OCI-LY3 (cell line): ENCODE measurements around the gene FRMPD3.

Experiments
- H2AFZ ChIP-seq: fragments of 200-600, 300-600 bp; shearing (Covaris generic); 2 replicates; pipeline ENCODE4 v1.6.0; 2014; ENCODE audit warnings: antibody characterized with exemption, low read depth, low read length
- H3K27ac ChIP-seq: fragments of 200-600, 300-600 bp; sonication (generic); 2 replicates; pipeline ENCODE4 v1.5.1; 2014; ENCODE audit warnings: mild to moderate bottlenecking, low read length, moderate library complexity, mixed read lengths
- H3K27me3 ChIP-seq: fragments of 200-600, 300-600 bp; sonication (generic); 2 replicates; pipeline ENCODE4 v1.6.1; 2014; ENCODE audit warnings: low read depth, low read length, mixed read lengths
- H3K36me3 ChIP-seq: fragments of 200-600, 300-600 bp; sonication (generic); replicated peaks from 2 replicates; pipeline ENCODE3; 2014; ENCODE audit warnings: low read depth, low read length, mixed read lengths
- H3K4me1 ChIP-seq: fragments of 300-600, 200-600 bp; sonication (generic); 2 replicates; pipeline ENCODE4 v1.6.1; 2014; ENCODE audit warnings: low read length, mixed read lengths
- H3K4me2 ChIP-seq: fragments of 200-600, 300-600 bp; sonication (generic); 2 replicates; pipeline ENCODE4 v1.6.1; 2014; ENCODE audit warnings: low read length, mixed read lengths
- H3K4me3 ChIP-seq: fragments of 300-600, 200-600 bp; sonication (generic); 2 replicates; pipeline ENCODE4 v1.5.1; 2014; ENCODE audit warnings: antibody characterized with exemption, mild to moderate bottlenecking, low read length, moderate library complexity
- H3K79me2 ChIP-seq: fragments of 300-600, 200-600 bp; shearing (Covaris generic); 2 replicates; pipeline ENCODE4 v1.6.1; 2014; ENCODE audit warnings: mild to moderate bottlenecking, low read length, mixed read lengths
- H3K9ac ChIP-seq: fragments of 300-600, 200-600 bp; shearing (Covaris generic); 2 replicates; pipeline ENCODE4 v1.6.0; 2014; ENCODE audit warnings: mild to moderate bottlenecking, low read length, moderate library complexity
- H3K9me3 ChIP-seq: fragments of 200-600, 300-600 bp; shearing (Covaris generic); 2 replicates; pipeline ENCODE4 v1.6.1; 2014; ENCODE audit warnings: low read length, mixed read lengths; ENCODE audit not compliant: insufficient read depth
- H4K20me1 ChIP-seq: fragments of 200-600, 300-600 bp; sonication (generic); 2 replicates; pipeline ENCODE4 v1.6.1; 2016; ENCODE audit warnings: low read length, mixed read lengths; ENCODE audit not compliant: insufficient read depth
- EZH2phosphoT487 ChIP-seq: fragments of 200-600 bp; shearing (Covaris generic); IDR thresholded peaks from 2 replicates; pipeline ENCODE4 v1.6.1; 2018; ENCODE audit warnings: antibody characterized with exemption, mixed run types, low read depth
- TF ChIP-seq, protein P1 (sequence below): fragments of 200-600, 300-600 bp; sonication (generic); IDR thresholded peaks from 2 replicates; pipeline ENCODE4 v1.5.1; 2014; ENCODE audit warnings: antibody characterized with exemption, low read length, low read depth

The FRMPD3 gene

DNA sequence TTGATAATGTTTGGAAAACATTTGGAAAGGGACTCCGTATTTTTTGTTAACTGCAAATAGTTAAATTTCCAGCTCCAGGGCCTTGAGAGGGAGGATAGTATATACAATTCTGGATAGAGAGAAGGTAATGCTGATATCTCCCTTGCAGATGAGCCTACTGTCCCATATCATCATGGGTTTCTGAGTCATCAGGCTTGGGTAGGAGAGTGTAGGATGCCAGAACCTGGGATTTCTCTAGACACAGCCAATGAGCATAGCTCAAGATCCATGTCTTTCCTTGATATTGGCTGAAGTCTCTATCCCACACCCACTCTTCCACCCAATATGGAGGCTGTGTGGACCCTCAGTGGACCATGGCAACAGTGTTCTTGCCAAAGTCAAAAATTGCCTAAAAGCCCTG is 7.8 kb downstream of the FRMPD3 start:
- no peaks in the 10 kb centered on the region for H4K20me1 ChIP-seq
- H3K79me2 ChIP-seq, result no peaks in the 10 kb centered on the region
- H3K4me1 ChIP-seq, result 0 out of 2 replicates have a peak, but pooled peaks cover 2% of the 10 kb centered on the region
- no peak overlapping the region for H3K27ac ChIP-seq
- H3K4me2 ChIP-seq, result no peak overlapping the region
- H3K27me3 ChIP-seq, result peaks cover 17% of the 10 kb centered on the region
- no peak overlapping the region for H3K9ac ChIP-seq
- no peak overlapping the region for H2AFZ ChIP-seq
- TF ChIP-seq, protein P1, sequence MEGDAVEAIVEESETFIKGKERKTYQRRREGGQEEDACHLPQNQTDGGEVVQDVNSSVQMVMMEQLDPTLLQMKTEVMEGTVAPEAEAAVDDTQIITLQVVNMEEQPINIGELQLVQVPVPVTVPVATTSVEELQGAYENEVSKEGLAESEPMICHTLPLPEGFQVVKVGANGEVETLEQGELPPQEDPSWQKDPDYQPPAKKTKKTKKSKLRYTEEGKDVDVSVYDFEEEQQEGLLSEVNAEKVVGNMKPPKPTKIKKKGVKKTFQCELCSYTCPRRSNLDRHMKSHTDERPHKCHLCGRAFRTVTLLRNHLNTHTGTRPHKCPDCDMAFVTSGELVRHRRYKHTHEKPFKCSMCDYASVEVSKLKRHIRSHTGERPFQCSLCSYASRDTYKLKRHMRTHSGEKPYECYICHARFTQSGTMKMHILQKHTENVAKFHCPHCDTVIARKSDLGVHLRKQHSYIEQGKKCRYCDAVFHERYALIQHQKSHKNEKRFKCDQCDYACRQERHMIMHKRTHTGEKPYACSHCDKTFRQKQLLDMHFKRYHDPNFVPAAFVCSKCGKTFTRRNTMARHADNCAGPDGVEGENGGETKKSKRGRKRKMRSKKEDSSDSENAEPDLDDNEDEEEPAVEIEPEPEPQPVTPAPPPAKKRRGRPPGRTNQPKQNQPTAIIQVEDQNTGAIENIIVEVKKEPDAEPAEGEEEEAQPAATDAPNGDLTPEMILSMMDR, result no peak
- TF ChIP-seq EZH2phosphoT487, result no peak
- H3K36me3 ChIP-seq, result no peaks in the 10 kb centered on the region
- no peak overlapping the region for H3K4me3 ChIP-seq
- H3K9me3 ChIP-seq, result no peaks in the 10 kb centered on the region

DNA sequence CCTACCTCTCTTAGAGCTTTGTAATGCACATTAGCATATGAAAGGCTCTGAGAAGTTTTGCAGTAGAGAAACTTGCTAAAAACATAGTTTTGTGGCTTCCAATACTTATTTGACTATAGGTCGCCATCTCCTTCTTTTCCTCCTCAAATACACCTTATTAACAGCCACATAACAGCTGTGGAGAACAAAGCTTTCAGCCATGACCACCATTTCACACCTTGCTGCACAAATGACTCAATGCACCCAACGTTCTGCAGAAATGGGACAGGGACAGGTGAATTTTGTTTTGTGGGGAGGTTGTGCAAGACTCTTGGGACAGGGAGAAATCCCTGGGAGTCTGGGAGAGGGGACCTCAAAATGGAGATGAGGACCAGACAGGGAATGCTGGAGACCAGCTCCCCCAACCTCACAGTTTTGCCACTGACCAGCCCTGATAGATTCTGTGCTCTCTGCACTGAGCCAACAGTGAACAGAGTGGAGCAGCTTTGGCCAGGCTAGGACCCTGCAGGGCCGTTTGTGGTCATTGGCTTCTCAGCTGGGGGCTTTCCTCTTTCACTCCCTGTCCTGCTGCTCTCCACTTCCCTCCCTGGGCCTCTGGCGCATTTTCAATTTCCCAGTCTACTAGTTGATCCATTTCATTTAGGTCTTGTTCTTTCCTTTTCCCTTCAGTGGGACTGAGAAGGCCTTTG is 16.6 kb downstream of the FRMPD3 start:
- Histone ChIP-seq H3K79me2 (no peaks in the 10 kb centered on the region), H3K4me1 (peaks cover 15% of the 10 kb centered on the region), H3K4me3 (no peak overlapping the region), H3K27me3 (no peaks in the 10 kb centered on the region), H3K9ac (no peak overlapping the region), H3K36me3 (no peaks in the 10 kb centered on the region), H4K20me1 (no peaks in the 10 kb centered on the region), H3K4me2 (no peak overlapping the region), H2AFZ (no peak overlapping the region), H3K9me3 (no peaks in the 10 kb centered on the region), H3K27ac (no peak overlapping the region)
- TF ChIP-seq, protein P1, result no peak
- no peak for TF ChIP-seq EZH2phosphoT487

DNA sequence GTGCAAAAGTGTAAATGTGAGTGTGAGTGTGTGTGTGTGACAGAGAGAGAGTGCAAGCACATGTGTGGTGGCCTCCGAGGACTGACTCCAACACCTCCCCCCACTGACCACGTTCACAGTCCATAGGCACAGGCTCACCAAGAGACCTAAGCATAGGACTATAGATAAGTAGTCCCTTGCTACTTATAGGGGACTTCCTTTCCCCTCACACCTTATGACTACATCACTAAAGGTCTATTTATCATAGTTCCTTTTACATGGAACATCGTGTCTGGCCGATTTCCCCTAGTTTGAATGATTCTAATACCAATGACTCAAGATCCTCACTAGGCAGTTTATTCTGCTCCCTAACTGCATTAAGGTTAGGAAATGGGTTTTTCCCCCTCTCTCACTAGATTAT is 17.8 kb downstream of the FRMPD3 start:
- Histone ChIP-seq H3K4me1 (peaks cover 15% of the 10 kb centered on the region), H3K4me3 (no peak overlapping the region), H3K27ac (no peak overlapping the region), H3K9me3 (no peaks in the 10 kb centered on the region), H2AFZ (no peak overlapping the region), H3K79me2 (no peaks in the 10 kb centered on the region), H3K9ac (no peak overlapping the region), H3K36me3 (no peaks in the 10 kb centered on the region), H3K27me3 (no peaks in the 10 kb centered on the region), H3K4me2 (no peak overlapping the region), H4K20me1 (no peaks in the 10 kb centered on the region)
- TF ChIP-seq, protein P1, result no peak
- no peak for TF ChIP-seq EZH2phosphoT487

DNA sequence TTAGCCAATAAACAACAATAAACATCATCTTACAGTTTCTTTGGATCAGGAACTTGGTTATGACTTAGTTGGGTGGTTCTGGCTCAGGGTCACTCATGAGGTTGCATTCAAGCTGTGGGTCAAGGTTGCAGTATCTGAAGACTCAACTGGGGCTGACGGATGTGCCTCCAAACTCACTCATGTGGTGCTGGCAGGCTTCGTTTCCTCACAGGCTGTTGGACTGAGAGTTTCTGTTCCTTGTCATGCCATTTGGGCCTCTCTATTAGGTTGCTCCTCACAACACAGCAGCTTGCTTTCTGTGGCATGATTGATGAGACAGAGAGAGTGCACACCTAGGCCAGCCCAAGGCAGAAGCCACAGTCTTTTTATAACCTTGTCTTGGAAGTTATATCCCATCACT is 20.7 kb downstream of the FRMPD3 start:
- Histone ChIP-seq H3K4me2 (peak overlapping the region; percentile 24; the same call in 1 of the 2 replicates), H3K79me2 (no peaks in the 10 kb centered on the region), H3K36me3 (no peaks in the 10 kb centered on the region), H3K9ac (no peak overlapping the region), H3K27ac (no peak overlapping the region), H3K27me3 (no peaks in the 10 kb centered on the region), H3K4me1 (peaks cover 15% of the 10 kb centered on the region), H3K9me3 (no peaks in the 10 kb centered on the region), H4K20me1 (no peaks in the 10 kb centered on the region), H2AFZ (no peak overlapping the region), H3K4me3 (no peak overlapping the region)
- no peak for TF ChIP-seq EZH2phosphoT487
- TF ChIP-seq, protein P1, result no peak
